ENCODE data around the gene SLC1A5. TPM values are rescaled to one million over a fixed set of nuclear protein-coding genes. Genes with fewer than 3 reads are reported as not detected.

Gene SLC1A5
- total and polyA plus RNA-seq, 3 donors from 2014 or later: 58.1 to 91.0 (median 69.9) TPM

DNA sequence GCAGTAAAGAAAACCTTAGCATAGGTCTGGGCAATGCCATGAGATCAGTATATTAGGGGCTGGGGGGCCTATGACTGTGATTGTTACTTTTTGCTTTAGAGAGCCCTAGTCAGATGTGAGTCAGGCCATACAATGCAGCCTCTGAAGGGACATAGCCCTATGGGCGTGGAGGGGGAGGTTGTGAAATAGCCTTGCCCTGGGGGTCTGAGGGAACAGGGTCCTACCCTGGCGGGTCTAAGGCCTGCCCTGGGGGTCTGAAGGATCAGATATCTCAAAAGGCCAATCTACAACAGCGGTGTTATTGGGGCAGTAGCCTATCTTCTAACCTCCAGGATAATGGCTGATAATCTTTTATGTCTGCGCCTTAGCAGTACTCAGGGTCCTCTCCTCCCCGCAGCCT lies 13.8 kb upstream of the SLC1A5 start:
- TF ChIP-seq, protein P1, sequence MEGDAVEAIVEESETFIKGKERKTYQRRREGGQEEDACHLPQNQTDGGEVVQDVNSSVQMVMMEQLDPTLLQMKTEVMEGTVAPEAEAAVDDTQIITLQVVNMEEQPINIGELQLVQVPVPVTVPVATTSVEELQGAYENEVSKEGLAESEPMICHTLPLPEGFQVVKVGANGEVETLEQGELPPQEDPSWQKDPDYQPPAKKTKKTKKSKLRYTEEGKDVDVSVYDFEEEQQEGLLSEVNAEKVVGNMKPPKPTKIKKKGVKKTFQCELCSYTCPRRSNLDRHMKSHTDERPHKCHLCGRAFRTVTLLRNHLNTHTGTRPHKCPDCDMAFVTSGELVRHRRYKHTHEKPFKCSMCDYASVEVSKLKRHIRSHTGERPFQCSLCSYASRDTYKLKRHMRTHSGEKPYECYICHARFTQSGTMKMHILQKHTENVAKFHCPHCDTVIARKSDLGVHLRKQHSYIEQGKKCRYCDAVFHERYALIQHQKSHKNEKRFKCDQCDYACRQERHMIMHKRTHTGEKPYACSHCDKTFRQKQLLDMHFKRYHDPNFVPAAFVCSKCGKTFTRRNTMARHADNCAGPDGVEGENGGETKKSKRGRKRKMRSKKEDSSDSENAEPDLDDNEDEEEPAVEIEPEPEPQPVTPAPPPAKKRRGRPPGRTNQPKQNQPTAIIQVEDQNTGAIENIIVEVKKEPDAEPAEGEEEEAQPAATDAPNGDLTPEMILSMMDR (IDR thresholded peaks at IDR 0.05): no peak
- no peak for TF ChIP-seq POLR2A (IDR thresholded peaks at IDR 0.05)
- intact Hi-C loops (cut with DNase I; ENCODE audit: low total_unique reads): no loop called here
- WGBS, 2 donors: 81 to 84% methylated on average over 5 of the region's 5 CpGs

DNA sequence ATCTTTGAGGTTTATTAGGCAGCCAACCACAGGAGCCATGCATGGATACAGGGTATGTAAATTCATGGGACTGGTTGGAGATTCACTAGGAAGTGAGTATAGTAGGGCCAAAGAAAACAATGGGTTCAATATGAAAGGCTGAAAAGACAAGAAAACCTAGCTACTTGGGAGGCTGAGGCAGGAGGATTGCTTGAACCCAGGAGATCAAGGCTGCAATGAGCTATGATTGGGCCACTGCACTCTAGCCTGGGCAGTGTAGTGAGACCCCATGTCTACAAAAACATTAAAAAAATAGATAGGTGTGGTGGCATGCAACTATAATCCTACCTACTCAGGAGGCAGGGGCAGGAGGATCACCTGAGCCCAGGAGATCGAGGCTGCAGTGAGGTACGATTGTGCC lies 10.3 kb upstream of the SLC1A5 start:
- Histone ChIP-seq H3K4me3 (no peak overlapping the region), H3K27me3 (no peaks in the 10 kb centered on the region), H3K36me3 (ENCODE audit: low read depth, missing control alignments) (no peaks in the 10 kb centered on the region), H3K27ac (no peak overlapping the region), H3K9me3 (no peaks in the 10 kb centered on the region), H3K4me1 (no peaks in the 10 kb centered on the region)
- intact Hi-C loops (cut with DNase I; ENCODE audit: low total_unique reads): no loop called here
- 95 to 98% methylated on average over 2 of the region's 2 CpGs for WGBS, 2 donors
- DNase-seq: no peak
- no peak for TF ChIP-seq POLR2A (IDR thresholded peaks at IDR 0.05)
- TF ChIP-seq, protein P1 (IDR thresholded peaks at IDR 0.05): no peak

More for the DNA sequence above, 13.8 kb upstream of the SLC1A5 start:
- Histone ChIP-seq H3K4me3 (no peak overlapping the region), H3K27me3 (no peaks in the 10 kb centered on the region), H3K36me3 (ENCODE audit: low read depth, missing control alignments) (no peaks in the 10 kb centered on the region), H3K9me3 (no peaks in the 10 kb centered on the region), H3K4me1 (no peaks in the 10 kb centered on the region), H3K27ac (no peak overlapping the region)
- DNase-seq: no peak

DNA sequence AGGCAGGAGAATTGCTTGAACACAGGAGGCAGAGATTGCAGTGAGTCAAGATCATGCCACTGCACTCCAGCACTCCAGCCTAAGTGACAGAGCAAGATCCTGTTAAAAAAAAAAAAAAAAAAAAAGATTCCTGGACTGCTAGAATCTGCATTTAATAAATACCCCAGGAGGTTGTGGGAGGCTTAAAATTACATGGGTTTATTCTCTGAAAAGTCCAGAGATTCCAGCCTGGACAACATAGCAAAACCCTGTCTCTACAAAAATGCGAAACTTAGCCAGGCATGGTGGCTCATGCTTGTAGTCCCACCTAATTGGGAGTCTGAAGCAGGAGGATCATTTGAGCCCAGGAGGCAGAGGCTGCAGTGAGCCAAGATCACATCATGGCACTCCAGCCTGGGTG lies 9.5 kb upstream of the SLC1A5 start:
- TF ChIP-seq, protein P1 (IDR thresholded peaks at IDR 0.05): no peak
- no peak for TF ChIP-seq POLR2A (IDR thresholded peaks at IDR 0.05)
- H3K27ac ChIP-seq: no peak overlapping the region
- WGBS, 2 donors: 93 to 95% methylated on average over 1 of the region's 1 CpG
- no peaks in the 10 kb centered on the region for H3K9me3 ChIP-seq
- H3K4me3 ChIP-seq: no peak overlapping the region
- no peaks in the 10 kb centered on the region for H3K4me1 ChIP-seq
- no peak for DNase-seq
- intact Hi-C loops (cut with DNase I; ENCODE audit: low total_unique reads): no loop called here
- no peaks in the 10 kb centered on the region for H3K27me3 ChIP-seq
- H3K36me3 ChIP-seq (ENCODE audit: low read depth, missing control alignments): no peaks in the 10 kb centered on the region

DNA sequence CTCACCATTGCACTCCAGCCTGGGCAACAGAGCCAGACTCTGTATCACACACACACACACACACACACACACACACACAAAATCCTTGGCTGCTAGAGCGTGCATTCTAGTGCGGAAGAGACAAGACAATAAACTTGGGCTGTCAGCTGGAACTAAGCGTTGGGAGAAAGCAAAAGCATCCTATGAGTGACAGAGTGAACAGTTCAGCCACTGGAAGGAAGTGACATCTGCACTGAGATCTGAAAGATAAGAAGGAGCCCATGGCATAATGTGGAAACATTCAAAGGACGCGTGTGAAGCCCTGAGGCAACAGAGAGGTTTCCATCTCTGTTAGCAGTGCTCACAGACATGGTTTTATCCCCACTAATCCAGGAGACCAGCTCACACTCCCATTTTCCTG lies 3.5 kb upstream of the SLC1A5 start:
- intact Hi-C loops (cut with DNase I; ENCODE audit: low total_unique reads): no loop called here
- no peak overlapping the region for H3K27ac ChIP-seq
- 75 to 81% methylated on average over 5 of the region's 5 CpGs for WGBS, 2 donors
- no peaks in the 10 kb centered on the region for H3K27me3 ChIP-seq
- H3K4me3 ChIP-seq: no peak overlapping the region
- peaks cover 1% of the 10 kb centered on the region for H3K4me1 ChIP-seq
- DNase-seq: no peak
- H3K9me3 ChIP-seq: no peaks in the 10 kb centered on the region
- no peaks in the 10 kb centered on the region for H3K36me3 ChIP-seq (ENCODE audit: low read depth, missing control alignments)
- TF ChIP-seq, protein P1 (IDR thresholded peaks at IDR 0.05): no peak
- TF ChIP-seq POLR2A (IDR thresholded peaks at IDR 0.05): no peak

DNA sequence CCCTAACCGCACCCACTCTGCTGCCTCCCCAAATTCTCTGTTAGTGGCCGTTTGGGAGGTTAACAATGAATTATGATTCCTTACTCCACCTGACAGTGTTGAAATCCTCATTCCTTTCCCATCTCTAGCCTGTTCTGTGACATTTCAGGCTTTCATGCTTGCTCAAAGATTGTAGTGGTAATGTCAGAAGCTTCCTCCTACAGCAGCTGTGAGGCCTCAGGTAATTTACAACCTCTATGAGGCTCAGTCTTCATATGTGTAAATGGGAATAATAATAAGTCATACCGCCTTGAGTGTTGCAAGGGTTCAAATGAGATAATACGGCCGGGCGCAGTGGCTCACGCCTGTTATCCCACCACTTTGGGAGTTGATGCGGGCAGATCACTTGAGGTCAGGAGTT lies 977 bp upstream of the SLC1A5 start:
- H3K4me3 ChIP-seq: no peak overlapping the region
- H3K27ac ChIP-seq: no peak overlapping the region
- 85 to 86% methylated on average over 8 of the region's 8 CpGs for WGBS, 2 donors
- H3K27me3 ChIP-seq: no peaks in the 10 kb centered on the region
- no peak for TF ChIP-seq POLR2A (IDR thresholded peaks at IDR 0.05)
- TF ChIP-seq, protein P1 (IDR thresholded peaks at IDR 0.05): no peak
- intact Hi-C loops (cut with DNase I; ENCODE audit: low total_unique reads): no loop called here
- H3K36me3 ChIP-seq (ENCODE audit: low read depth, missing control alignments): no peaks in the 10 kb centered on the region
- DNase-seq: no peak
- H3K9me3 ChIP-seq: no peaks in the 10 kb centered on the region
- peaks cover 25% of the 10 kb centered on the region for H3K4me1 ChIP-seq

All from testis (tissue), 3 donors.